Panc1 (cell line): ENCODE measurements around the gene WDR70. TPM values are rescaled to one million over a fixed set of nuclear protein-coding genes. Genes with fewer than 3 reads are reported as not detected.

Experiments
- ATAC-seq: fragments of 200-7000 bp; cut with Tn5 transposase; 2 replicates; pipeline ENCODE4 v1.9.1; 2020; ENCODE audit warnings: mild to moderate bottlenecking, moderate library complexity
- BruUV-seq: library from RNA; stranded (reverse); fragments of 400-500 nt; replicated peaks from 2 replicates; lab custom pipeline; 2021; lab: Mats Ljungman, UMichigan
- CTCF ChIA-PET: fragments of 300-600 bp; sonication (Branson Sonifier 250); formaldehyde crosslinking; loops from one replicate; lab custom pipeline; 2022; ENCODE audit warnings: antibody characterized with exemption; lab: Charles Lee
- POLR2A ChIA-PET: fragments of 300-600 bp; sonication (Branson Sonifier 250); formaldehyde crosslinking; loops from one replicate; lab custom pipeline; 2022; ENCODE audit warnings: antibody characterized with exemption; lab: Charles Lee
- DNase-seq: peaks from one replicate; pipeline ENCODE4 v3.0.0-alpha.2; 2010; ENCODE audit warnings: low read depth, low spot score
- H3K27ac ChIP-seq: 2 replicates; pipeline ENCODE4 v1.5.1; 2011; ENCODE audit warnings: mild to moderate bottlenecking, low read length, inconsistent platforms
- H3K27me3 ChIP-seq: fragments of 200-500 bp; sonication (Bioruptor generic); 2 replicates; pipeline ENCODE4 v1.6.0; 2014; ENCODE audit warnings: low read length, inconsistent platforms; ENCODE audit not compliant: control insufficient read depth, insufficient read depth
- H3K36me3 ChIP-seq: fragments of 200-500 bp; sonication (Bioruptor generic); 2 replicates; pipeline ENCODE4 v1.5.1; 2014; ENCODE audit warnings: inconsistent platforms, mild to moderate bottlenecking, low read length, moderate library complexity; ENCODE audit not compliant: control insufficient read depth, insufficient read depth
- H3K4me1 ChIP-seq: 2 replicates; pipeline ENCODE4 v1.5.1; 2011; ENCODE audit warnings: inconsistent platforms, mild to moderate bottlenecking, low read length, moderate library complexity; ENCODE audit not compliant: control insufficient read depth, insufficient read depth
- H3K4me3 ChIP-seq, 2 experiments: 2 replicates each; pipeline ENCODE4 v1.5.1; 2011 to 2012; ENCODE audit warnings: low read depth in 2 of 2, low read length in 2 of 2, mild to moderate bottlenecking in 2 of 2, inconsistent platforms in 1 of 2, moderate library complexity in 1 of 2
- H3K9me3 ChIP-seq: fragments of 200-500 bp; sonication (Bioruptor generic); 2 replicates; pipeline ENCODE4 v1.5.1; 2014; ENCODE audit warnings: low read depth, mild to moderate bottlenecking, inconsistent platforms, low read length, moderate library complexity; ENCODE audit not compliant: control insufficient read depth, insufficient read depth
- POLR2AphosphoS5 ChIP-seq: IDR thresholded peaks from 2 replicates; pipeline ENCODE4 v1.6.1; 2012; ENCODE audit warnings: mild to moderate bottlenecking, low read depth, low read length, moderate library complexity
- SIN3A ChIP-seq: IDR thresholded peaks from 2 replicates; pipeline ENCODE4 v1.6.1; 2012; ENCODE audit warnings: low read depth, mild to moderate bottlenecking, low read length, moderate library complexity, borderline replicate concordance; ENCODE audit not compliant: insufficient read depth
- TCF7L2 ChIP-seq: IDR thresholded peaks from 2 replicates; pipeline ENCODE4 v1.6.1; 2011; ENCODE audit warnings: mild to moderate bottlenecking, low read depth, low read length, inconsistent platforms
- in situ Hi-C: cut with HindIII; loops from 2 replicates; pipeline ENCODE4 v1.10.0; 2016; ENCODE audit warnings: low sequenced_read_pairs, low pct_unique_long_range_greater_than_20kb
- intact Hi-C: fragments of 100-400 bp; cut with micrococcal nuclease; formaldehyde crosslinking; loops from one replicate; pipeline ENCODE4 v1.10.0; 2022; ENCODE audit not compliant: unreplicated experiment
- total RNA-seq: library from RNA; stranded (reverse); gene quantifications from one replicate; pipeline ENCODE4 v1.2.1, GENCODE V29; 2021; ENCODE audit not compliant: unreplicated experiment
- TF ChIP-seq, protein P1 (sequence below): fragments of 450-650 bp; IDR thresholded peaks from 2 replicates; pipeline ENCODE4 v1.5.1; 2017; ENCODE audit warnings: mild to moderate bottlenecking
- TF ChIP-seq, protein P2 (sequence below), 2 experiments: IDR thresholded peaks; 2 replicates each; pipeline ENCODE4 v1.6.1; 2011 to 2012; ENCODE audit warnings: low read depth in 2 of 2, control low read depth in 1 of 2, low read length in 1 of 2, mild to moderate bottlenecking in 1 of 2, moderate library complexity in 1 of 2; ENCODE audit not compliant: insufficient read depth in 1 of 2

WDR70 gene
- total RNA-seq, 1 experiment from 2014 or later, result 29.5 TPM

DNA sequence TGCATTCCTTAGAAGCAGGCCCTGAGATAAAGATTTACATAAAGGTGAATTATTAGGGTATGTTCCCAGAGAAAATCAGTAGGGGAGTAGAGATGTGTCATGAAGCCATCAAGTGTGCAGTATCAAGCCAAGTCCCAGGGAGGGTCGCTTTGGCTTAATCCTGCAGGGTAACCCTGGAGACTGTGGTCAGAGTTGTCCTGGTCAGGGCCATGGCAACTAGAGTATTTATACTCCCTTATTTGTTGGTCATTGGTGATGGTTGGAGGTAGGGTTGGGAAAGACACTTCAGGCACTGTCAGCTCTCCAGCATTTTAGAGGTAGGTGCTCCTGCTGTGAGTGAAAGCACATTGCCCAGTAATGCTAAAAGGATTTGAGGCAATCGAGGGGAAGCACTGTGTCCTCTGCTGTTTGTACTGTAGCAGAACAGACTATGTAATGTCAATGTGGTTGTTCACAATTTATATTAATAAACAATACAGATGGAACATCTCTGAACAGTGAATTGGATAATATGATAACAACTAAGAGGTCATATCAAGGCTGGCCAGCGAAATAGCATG lies 351.9 kb downstream of the WDR70 start:
- ChIA-PET POLR2A (no interaction called here), CTCF (no interaction called here)
- Histone ChIP-seq H3K4me3 (no peak overlapping the region), H3K27me3 (no peaks in the 10 kb centered on the region), H3K36me3 (no peaks in the 10 kb centered on the region), H3K27ac (no peak overlapping the region), H3K4me1 (no peaks in the 10 kb centered on the region), H3K9me3 (no peaks in the 10 kb centered on the region)
- ATAC-seq, result no peak
- DNase-seq, result no peak
- BruUV-seq, result no TSS peak
- TF ChIP-seq TCF7L2 (no peak), POLR2AphosphoS5 (no peak), SIN3A (no peak)
- TF ChIP-seq, protein P1, sequence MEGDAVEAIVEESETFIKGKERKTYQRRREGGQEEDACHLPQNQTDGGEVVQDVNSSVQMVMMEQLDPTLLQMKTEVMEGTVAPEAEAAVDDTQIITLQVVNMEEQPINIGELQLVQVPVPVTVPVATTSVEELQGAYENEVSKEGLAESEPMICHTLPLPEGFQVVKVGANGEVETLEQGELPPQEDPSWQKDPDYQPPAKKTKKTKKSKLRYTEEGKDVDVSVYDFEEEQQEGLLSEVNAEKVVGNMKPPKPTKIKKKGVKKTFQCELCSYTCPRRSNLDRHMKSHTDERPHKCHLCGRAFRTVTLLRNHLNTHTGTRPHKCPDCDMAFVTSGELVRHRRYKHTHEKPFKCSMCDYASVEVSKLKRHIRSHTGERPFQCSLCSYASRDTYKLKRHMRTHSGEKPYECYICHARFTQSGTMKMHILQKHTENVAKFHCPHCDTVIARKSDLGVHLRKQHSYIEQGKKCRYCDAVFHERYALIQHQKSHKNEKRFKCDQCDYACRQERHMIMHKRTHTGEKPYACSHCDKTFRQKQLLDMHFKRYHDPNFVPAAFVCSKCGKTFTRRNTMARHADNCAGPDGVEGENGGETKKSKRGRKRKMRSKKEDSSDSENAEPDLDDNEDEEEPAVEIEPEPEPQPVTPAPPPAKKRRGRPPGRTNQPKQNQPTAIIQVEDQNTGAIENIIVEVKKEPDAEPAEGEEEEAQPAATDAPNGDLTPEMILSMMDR, result no peak
- TF ChIP-seq, protein P2, sequence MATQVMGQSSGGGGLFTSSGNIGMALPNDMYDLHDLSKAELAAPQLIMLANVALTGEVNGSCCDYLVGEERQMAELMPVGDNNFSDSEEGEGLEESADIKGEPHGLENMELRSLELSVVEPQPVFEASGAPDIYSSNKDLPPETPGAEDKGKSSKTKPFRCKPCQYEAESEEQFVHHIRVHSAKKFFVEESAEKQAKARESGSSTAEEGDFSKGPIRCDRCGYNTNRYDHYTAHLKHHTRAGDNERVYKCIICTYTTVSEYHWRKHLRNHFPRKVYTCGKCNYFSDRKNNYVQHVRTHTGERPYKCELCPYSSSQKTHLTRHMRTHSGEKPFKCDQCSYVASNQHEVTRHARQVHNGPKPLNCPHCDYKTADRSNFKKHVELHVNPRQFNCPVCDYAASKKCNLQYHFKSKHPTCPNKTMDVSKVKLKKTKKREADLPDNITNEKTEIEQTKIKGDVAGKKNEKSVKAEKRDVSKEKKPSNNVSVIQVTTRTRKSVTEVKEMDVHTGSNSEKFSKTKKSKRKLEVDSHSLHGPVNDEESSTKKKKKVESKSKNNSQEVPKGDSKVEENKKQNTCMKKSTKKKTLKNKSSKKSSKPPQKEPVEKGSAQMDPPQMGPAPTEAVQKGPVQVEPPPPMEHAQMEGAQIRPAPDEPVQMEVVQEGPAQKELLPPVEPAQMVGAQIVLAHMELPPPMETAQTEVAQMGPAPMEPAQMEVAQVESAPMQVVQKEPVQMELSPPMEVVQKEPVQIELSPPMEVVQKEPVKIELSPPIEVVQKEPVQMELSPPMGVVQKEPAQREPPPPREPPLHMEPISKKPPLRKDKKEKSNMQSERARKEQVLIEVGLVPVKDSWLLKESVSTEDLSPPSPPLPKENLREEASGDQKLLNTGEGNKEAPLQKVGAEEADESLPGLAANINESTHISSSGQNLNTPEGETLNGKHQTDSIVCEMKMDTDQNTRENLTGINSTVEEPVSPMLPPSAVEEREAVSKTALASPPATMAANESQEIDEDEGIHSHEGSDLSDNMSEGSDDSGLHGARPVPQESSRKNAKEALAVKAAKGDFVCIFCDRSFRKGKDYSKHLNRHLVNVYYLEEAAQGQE (IDR thresholded peaks at IDR 0.05; ENCODE audit: insufficient read depth in 1 of 2, low read depth in 2 of 2, low read length in 1 of 2), result no peak
- intact Hi-C loops, result no loop called here
- in situ Hi-C loops, result no loop called here

DNA sequence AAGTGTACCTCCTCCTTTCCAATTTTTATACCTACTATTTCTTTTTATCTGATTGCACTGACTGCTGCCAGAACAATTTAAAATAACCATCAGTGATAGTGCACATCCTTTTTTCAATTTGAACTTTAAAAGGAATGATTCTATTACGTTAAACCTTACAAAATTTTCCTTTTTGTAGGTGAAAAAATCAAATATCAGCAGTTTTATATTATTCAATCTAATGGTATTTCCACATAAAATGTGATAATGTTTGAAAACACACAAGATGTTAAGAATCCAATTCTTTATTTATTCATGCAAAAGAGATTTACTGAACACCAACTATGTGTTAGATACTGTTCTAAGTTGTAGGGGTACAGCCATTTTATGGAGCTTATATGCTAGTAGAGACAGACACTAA lies 355.0 kb downstream of the WDR70 start:
- Histone ChIP-seq H3K4me3 (no peak overlapping the region), H3K27ac (no peak overlapping the region), H3K4me1 (peaks cover 5% of the 10 kb centered on the region; the same call in 1 of the 2 replicates), H3K9me3 (no peaks in the 10 kb centered on the region), H3K36me3 (no peaks in the 10 kb centered on the region), H3K27me3 (no peaks in the 10 kb centered on the region)
- intact Hi-C loops (no loop called here), in situ Hi-C loops (no loop called here)
- DNase-seq (no peak), ATAC-seq (no peak)
- BruUV-seq, result no TSS peak
- TF ChIP-seq POLR2AphosphoS5 (no peak), SIN3A (no peak), TCF7L2 (no peak)
- TF ChIP-seq, protein P1, result no peak
- TF ChIP-seq, protein P2 (IDR thresholded peaks at IDR 0.05; ENCODE audit: insufficient read depth in 1 of 2, low read depth in 2 of 2, low read length in 1 of 2), result no peak
- CTCF ChIA-PET, result no interaction called here
- POLR2A ChIA-PET, result no interaction called here
